Measurements from ENCODE around the gene PBXIP1.

DNA sequence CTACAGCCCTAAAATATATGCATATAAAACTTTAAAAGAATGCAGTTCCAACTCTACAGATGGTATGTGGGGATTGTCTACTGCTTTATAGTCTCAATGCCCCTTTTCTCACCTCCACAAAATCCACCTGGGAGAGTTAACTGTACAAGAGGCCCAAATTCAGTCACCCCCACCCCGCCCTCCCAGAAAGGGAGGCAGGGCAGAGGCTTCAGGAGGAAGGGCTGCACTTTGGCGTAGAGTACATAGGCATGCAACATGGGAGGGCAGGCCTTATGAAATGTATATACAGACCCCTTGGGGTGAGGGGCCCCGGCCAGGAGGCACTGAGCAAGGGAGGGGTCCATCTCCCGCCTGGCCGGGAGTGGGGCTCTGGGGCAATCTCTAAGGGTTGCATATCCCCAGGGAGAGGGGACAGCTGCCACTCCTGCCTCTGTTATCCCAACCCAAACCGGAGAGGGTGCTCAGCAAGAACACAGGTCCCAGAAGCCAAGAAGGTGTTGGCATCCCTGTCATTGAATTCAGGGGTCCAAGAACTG, 7.0 kb upstream of the PBXIP1 start:
- TF ChIP-seq, protein P1, sequence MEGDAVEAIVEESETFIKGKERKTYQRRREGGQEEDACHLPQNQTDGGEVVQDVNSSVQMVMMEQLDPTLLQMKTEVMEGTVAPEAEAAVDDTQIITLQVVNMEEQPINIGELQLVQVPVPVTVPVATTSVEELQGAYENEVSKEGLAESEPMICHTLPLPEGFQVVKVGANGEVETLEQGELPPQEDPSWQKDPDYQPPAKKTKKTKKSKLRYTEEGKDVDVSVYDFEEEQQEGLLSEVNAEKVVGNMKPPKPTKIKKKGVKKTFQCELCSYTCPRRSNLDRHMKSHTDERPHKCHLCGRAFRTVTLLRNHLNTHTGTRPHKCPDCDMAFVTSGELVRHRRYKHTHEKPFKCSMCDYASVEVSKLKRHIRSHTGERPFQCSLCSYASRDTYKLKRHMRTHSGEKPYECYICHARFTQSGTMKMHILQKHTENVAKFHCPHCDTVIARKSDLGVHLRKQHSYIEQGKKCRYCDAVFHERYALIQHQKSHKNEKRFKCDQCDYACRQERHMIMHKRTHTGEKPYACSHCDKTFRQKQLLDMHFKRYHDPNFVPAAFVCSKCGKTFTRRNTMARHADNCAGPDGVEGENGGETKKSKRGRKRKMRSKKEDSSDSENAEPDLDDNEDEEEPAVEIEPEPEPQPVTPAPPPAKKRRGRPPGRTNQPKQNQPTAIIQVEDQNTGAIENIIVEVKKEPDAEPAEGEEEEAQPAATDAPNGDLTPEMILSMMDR (conservative IDR thresholded peaks at IDR 0.05), result no peak
- TF ChIP-seq ZFX (IDR thresholded peaks at IDR 0.05), result no peak
